Measurements from ENCODE around the gene SOWAHD.

- TF ChIP-seq SP1 (IDR thresholded peaks at IDR 0.05) (no peak), CTCF (IDR thresholded peaks at IDR 0.05; ENCODE audit: low read depth, low read length, missing input control) (no peak), YY1 (IDR thresholded peaks at IDR 0.05) (no peak), ATF3 (IDR thresholded peaks at IDR 0.05) (no peak), RAD21 (IDR thresholded peaks at IDR 0.05) (no peak), TAF1 (conservative IDR thresholded peaks at IDR 0.05) (no peak), JUND (IDR thresholded peaks at IDR 0.05) (no peak), FOXA1 (IDR thresholded peaks at IDR 0.05) (no peak), GABPA (IDR thresholded peaks at IDR 0.05 in 1 of 2, conservative IDR thresholded peaks at IDR 0.05 in 1 of 2) (no peak)
- TF ChIP-seq, protein P1, sequence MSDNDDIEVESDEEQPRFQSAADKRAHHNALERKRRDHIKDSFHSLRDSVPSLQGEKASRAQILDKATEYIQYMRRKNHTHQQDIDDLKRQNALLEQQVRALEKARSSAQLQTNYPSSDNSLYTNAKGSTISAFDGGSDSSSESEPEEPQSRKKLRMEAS (IDR thresholded peaks at IDR 0.05), result no peak
- TF ChIP-seq, protein P2, sequence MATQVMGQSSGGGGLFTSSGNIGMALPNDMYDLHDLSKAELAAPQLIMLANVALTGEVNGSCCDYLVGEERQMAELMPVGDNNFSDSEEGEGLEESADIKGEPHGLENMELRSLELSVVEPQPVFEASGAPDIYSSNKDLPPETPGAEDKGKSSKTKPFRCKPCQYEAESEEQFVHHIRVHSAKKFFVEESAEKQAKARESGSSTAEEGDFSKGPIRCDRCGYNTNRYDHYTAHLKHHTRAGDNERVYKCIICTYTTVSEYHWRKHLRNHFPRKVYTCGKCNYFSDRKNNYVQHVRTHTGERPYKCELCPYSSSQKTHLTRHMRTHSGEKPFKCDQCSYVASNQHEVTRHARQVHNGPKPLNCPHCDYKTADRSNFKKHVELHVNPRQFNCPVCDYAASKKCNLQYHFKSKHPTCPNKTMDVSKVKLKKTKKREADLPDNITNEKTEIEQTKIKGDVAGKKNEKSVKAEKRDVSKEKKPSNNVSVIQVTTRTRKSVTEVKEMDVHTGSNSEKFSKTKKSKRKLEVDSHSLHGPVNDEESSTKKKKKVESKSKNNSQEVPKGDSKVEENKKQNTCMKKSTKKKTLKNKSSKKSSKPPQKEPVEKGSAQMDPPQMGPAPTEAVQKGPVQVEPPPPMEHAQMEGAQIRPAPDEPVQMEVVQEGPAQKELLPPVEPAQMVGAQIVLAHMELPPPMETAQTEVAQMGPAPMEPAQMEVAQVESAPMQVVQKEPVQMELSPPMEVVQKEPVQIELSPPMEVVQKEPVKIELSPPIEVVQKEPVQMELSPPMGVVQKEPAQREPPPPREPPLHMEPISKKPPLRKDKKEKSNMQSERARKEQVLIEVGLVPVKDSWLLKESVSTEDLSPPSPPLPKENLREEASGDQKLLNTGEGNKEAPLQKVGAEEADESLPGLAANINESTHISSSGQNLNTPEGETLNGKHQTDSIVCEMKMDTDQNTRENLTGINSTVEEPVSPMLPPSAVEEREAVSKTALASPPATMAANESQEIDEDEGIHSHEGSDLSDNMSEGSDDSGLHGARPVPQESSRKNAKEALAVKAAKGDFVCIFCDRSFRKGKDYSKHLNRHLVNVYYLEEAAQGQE (IDR thresholded peaks at IDR 0.05), result no peak
Observed at GRCh38 chrX:119775517-119776238, 17.3 kb downstream of the SOWAHD start.

Data from liver (tissue), 3 donors.